HG03469 (cell line): ENCODE data around the gene LIMS1.
"Not testable (repeated sequence)": the region's sequence is repeated elsewhere in the genome, so short reads cannot be mapped to it uniquely, and the experiment has no call there.

ENCODE experiments used
- ATAC-seq: cut with Tn5 transposase; IDR thresholded peaks from one replicate; pipeline ENCODE4 v1.9.1; 2021; ENCODE audit warnings: mild to moderate bottlenecking, moderate library complexity, moderate number of reproducible peaks; ENCODE audit not compliant: unreplicated experiment

The LIMS1 gene, protein sequence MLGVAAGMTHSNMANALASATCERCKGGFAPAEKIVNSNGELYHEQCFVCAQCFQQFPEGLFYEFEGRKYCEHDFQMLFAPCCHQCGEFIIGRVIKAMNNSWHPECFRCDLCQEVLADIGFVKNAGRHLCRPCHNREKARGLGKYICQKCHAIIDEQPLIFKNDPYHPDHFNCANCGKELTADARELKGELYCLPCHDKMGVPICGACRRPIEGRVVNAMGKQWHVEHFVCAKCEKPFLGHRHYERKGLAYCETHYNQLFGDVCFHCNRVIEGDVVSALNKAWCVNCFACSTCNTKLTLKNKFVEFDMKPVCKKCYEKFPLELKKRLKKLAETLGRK

DNA sequence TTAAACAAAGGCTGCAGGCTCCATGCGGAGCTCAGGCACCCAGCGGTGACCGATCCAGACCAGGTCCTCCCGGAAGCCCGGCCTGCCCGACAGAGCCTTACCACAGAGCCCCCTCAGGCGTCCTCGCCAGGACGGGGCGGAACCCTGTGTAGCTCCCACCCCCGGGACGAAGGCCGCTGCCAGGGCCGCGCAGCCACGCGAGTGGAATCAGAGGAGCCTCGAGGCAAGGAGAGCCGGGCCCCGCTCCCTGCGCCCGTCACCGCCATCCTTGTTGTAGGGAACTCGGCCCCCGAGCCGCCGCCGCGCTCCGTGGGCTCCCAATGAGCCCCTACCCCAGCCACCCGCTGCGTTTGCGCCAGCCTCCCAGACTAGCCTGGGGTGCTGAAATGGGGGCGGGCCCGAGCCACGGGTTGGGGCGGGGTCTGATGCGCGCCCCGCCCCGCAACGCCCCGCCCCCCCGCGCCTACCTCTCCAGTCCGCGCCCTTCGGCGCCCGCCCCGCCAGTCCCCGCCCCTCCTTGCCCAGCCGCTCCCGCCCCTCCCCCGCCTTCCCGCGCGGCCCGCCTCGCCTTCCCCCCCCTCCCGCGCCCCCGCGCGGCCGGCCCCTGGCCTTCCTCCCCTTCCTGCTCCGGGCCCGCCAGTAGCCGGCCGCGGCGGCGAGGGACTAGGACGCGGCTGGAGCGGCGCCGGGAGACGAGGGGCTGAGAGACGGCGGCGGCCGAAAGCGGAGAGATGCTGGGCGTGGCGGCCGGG lies at the start of gene LIMS1:
LIMS1 (plus strand) TSS at position 639 of the 752 bp plus-strand sequence; CDS start at position 732, 93 bp downstream.
- ATAC-seq: peak; percentile 82

DNA sequence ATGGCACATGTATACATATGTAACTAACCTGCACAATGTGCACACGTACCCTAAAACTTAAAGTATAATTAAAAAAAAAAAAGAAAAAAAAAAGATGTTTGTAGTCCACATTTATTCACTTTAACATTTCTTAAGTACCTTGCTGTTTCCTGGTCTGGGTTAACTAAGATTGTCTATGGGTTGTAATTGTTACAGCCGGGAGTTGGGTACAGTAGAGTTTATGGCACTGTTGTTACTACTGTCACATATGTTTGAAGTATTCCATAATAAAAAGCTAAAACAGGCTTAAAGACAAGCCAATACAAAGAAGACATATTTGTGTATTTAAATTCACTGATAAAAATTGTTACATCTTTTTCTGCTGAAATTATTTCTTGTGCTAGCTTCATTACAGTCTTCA lies 49.0 kb upstream of the LIMS1 start:
- ATAC-seq: no peak

DNA sequence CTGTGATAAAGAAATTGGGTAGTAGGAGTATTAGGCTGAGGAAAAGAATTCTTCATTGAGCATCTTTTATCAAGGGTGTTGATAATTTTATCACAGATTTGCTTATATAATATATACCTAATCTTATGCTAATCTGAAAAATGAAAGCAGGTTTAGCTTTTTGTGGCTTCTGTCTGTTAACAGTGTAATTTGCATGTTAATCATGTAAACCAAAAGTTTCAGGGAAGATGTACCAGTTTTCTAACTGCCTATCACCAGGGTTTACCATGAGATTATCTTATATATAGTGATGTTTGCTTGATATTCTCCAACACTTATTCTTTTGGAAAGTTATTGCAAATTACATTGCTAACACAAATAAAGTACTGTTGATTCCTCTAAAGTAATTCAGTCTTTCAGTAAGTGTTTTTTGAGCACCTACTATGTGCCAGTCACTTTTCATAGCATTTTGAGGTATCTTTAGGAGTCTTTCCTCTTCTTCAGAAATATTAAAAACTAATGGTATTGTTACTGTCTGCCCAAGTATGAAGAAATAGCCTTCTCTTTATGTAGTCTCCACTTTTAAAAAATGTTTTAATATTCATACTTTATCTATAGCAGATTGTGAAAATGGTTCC lies 43.7 kb upstream of the LIMS1 start:
- no peak for ATAC-seq

DNA sequence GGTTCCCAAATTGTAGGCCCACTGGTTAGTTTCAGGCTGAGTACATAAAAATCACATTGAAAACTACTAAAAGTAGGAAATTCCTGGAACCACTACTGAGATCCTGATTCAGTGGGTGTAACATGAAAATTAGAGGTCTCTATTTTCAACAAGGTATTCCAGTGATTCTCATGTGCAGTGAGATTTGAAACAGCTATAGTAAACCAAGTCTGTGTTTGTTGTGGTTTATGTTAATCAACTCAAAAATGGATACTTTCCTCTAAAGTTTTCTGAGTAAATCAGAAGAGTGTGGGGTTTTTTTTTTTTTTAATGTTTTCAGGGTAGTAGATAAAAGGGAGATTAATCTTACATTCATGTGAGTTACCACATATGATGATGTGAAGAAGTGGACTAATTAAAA lies 42.4 kb upstream of the LIMS1 start:
- ATAC-seq: no peak

DNA sequence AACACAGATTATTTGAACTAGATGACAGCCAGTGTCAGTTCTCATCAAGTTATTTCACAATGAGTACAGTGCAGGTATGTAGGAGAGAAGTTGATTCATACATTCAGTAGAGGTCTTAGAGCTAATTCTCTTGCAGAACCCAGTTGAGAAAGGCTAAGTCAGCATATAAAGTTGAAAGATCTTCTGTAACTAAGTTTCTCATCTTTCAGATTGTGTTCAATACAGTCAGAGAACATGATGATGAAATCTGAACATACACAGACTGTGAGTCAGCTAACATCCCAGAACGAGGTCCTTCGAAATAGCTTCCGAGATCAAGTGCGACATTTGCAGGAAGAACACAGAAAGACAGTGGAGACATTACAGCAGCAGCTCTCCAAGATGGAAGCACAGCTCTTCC lies 41.9 kb upstream of the LIMS1 start:
- no peak for ATAC-seq

DNA sequence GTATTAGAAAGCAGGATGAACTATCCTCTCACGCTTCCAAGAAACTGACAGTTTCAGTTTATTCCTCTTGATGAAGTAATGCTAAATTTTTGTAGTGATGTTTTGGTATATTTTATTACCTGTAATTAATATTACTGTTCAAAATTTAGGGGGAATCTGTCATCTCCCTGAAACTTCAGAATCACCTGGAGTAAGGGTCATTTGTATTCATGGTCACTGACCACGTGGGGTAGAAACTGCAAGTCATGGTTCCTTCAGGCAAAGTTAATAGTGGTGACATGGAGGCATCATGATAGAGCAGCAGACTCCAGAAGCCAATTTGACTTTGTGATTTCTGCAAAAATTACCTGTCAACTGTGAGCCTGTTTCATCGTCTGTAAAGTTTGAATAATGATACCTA lies 38.1 kb upstream of the LIMS1 start:
- ATAC-seq: not testable (repeated sequence)

DNA sequence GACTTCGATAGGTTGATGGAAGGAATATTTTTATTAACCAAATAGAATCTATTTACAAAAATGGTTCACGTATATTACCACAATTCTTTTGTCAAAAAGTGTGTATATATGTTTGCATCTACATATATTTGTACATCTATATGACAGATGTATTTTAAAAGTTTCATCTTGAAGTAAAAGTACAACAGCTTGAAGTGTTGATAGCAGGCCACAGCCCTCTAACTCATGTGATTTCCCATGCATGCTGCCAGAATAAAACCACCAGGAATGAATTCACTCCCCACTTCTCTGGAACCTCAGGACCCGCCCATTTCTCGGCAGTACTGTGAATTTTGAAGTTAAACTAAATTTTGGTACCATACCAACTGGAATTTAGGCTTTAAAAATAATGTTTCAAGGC lies 26.6 kb upstream of the LIMS1 start:
- ATAC-seq: not testable (repeated sequence)

DNA sequence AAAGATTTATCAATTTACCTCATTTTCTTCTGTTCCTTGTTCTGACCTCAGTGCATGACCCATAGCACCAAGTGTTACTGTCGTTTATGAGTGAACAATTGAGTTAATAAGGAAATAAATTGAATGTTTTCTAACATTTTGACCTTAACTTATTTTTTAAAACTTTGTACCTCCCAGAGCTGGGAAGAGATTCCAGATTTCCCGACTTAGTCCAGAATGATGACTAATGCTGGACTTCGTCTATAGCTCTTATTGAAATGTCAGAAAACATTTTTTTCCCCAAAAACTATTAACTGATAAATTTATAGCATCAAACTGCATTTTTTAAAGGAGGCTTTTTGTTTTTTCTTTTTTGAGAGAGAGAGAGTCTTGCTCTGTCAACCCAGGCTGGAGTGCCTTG lies 21.8 kb upstream of the LIMS1 start:
- not testable (repeated sequence) for ATAC-seq

DNA sequence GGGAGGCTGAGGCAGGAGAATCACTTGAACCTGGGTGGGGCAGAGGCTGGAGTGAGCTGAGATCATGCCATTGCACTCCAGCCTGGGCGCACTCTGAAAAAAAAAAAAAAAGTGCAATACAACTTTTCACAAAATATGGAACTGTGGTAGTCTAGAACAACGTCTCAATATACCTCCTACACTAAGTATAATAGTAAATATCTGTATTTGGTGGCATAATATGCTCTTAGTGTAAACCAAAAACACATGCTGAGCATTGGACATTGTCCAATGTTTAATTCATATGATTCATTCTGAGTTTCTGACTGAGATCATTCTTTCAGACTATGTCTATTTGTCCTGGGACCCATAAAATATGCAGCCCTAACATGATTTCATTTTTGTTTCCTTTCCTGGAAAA lies 19.8 kb upstream of the LIMS1 start:
- not testable (repeated sequence) for ATAC-seq

DNA sequence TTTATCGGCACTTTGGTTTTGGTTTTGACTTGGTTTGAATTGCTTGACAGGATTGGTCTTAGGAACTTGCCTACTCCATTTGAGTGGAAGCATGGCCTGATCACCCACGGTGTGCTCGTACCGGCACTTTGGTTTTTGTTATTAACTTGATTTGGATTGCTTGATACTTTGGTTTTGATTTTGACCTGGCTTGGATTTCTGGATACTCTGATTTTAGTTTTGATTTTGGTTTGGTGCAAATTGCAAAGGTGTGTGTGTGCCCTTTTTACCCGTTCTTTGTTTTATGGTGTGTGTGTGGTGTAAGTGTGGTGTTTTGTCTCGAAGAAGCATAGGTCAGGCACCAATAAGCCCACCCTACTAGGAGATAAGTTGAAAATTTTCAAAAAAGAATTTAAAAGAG lies 9.6 kb upstream of the LIMS1 start:
- not testable (repeated sequence) for ATAC-seq

DNA sequence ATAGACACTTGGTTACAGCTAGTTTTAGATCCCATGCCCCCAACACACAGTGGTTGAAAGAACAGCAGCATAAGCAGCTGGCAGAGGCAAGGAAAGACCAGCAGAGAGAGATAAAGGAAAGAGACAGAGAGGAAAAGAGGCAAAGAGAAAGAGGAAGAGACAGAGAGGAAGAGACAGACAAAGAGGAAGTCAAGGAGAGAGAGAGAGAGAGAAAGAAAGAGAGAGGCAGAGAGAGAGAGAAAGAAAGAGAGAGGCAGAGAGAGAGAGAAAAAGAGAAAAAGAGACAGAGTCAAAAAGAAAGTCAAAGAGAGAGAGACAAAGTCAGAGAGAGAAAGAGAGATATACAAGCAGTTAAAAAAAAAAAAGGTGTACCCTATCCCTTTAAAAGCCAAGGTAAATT lies 9.0 kb upstream of the LIMS1 start:
- ATAC-seq: not testable (repeated sequence)

DNA sequence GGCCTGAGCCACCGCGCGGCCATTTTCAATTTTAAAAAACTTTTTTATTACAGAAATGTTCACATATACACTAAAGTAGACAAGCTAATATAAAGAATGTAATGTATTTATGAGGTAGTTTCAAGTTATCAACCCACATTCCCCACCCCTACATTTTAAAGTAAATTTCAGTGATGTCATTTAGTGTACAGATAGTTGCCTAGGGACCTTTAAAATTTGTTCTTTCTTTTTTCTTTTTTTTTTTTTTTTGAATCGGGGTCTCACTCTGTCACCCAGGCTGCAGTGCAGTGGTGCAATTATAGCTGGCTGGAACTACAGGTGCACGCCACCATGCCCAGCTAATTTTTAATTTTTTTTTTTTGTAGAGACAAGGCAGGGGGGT lies 2.6 kb upstream of the LIMS1 start:
- ATAC-seq: no peak

DNA sequence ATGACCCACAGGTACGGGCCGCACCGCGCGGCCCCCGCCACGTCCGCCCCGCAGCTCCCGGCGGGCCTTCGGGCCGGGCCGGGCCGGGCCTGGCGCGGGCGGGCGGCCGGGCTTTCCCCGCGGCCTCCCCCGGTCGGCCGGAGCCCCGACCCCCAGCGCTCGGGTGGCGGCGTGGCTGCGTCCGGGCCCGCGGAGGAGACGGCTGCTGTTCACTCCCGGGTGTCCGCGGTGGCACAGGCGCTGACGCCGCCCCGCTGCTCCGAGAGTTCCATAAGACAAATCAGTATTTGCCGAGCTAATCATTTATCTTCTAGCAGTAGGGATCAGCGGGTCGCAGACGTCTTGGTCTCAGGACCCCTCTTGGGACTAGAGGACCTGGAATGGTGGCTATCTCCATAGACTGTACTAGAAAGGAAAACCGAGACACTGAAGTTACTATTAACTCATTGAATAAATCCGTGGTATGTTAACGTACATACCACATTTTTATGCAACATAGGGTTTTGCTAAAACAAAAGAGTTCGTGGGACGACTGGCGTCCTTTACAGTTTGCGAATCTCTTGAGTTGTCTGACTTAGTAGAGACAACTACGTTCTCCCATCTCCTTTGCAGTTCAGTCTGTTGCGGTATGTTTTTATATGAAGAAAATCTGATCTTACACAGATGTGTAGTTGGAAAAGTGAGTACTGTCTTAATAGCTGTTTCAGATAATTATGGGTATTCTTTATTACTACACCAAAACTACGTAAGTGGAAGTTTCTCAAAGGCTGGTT lies 500 bp downstream of the LIMS1 start:
- peak; percentile 13 for ATAC-seq

DNA sequence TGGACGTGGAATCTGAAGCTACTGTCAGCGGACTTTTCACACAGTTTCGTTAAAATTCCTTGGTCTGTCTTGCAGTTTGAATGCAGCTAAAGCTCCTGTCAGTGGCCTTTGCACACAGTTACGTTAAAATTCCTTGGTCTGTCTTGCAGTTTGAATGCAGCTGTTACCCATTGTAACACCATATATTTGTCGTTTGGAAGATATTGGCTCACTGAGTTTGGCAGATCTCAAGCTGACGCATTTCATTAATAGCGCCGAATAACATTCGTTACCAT lies 1.0 kb downstream of the LIMS1 start:
- ATAC-seq: no peak

DNA sequence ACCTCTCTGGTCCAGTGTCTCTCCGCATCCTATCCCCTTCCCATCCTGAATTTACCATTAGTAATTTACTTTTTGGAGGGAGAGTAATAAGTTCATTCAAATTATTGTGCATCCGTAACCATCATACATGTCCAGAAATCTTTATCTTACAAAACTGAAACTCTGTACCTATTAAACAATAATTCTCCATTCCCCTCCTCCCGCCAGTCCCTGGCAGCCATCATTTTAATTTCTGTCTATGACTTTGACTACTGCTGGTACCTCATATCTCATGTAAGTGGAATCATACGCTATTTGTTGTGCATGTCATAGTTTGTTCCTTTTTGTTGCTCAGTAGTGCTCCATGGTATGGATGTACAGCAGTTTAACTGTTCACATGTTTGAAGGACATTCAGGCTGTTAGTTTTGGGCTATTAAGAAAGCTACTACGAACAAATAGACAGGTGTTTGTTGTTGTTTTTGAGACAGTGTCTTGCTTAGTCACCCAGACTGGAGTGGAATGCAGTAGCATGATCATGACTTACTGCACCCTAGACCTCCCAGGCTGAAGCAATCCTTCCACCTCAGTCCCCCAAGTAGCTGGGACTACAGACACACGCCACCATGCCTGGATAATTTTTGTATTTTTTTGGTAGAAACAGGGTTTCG lies 2.0 kb downstream of the LIMS1 start:
- ATAC-seq: no peak

DNA sequence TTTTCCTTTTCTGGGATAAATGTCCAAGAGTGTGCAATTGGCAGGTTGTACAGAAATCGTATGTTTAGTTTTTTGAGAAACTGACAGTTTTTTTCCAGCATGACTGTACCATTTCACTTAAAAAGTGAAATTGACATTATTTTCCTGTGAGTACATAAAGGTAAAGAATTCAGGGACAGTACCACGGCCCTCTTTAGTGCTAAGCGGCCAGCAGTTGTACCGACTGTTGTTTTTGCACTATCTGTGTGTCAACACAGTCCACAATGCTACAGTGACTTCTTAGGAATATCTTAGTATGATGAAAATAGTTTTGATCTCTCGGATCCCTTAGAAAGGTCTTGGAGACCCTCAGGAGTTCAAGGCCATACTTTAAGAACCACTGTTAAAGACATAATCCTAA lies 2.6 kb downstream of the LIMS1 start:
- ATAC-seq: no peak

DNA sequence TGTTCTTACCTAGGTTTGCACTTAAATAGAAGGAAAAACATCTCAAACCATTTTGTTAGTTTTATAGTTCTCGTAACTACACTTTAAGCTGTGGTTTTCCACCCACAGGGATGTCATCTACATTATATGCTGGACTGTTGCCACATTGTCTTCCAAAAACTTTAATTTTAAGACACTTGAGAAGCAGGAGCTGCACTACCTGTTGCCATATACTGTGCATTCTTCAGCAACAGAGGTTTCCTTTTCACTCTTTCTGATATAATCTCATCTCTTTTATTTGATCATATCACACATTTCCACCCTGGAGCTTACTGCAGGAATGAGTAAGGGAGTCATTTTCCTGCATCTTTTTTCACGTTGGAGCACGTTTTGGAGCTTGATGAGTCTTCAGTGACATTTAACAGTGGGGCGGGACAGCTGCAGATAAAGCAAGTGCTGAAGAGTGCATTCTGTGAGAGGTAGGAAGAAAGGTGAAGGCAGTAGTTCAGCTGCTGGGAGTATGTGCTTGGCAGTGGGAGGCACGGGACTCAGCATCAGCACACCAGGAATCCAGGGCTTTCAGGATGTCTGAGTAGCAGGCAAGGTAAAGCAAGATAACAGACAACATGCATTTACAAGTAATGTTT lies 3.8 kb downstream of the LIMS1 start:
- ATAC-seq: no peak

DNA sequence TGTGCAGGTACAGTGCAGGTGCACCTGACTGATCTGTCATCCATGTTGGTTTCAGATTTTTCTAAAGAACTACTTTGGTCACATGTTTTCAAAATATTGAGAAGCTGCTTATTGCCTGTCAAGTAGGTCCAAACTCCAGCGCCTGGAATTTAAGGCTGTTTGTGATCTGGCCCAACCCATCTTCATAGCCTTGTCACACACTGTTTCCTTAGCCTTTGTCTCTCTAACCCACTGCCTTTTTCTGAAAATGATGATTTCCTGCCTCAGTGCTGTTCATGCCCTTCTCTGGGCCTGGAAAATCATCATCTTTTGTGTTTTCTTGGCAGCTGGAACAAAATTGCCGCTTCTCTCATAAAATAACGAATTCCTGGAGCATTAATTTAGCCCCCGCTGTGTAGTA lies 7.2 kb downstream of the LIMS1 start:
- ATAC-seq: no peak

DNA sequence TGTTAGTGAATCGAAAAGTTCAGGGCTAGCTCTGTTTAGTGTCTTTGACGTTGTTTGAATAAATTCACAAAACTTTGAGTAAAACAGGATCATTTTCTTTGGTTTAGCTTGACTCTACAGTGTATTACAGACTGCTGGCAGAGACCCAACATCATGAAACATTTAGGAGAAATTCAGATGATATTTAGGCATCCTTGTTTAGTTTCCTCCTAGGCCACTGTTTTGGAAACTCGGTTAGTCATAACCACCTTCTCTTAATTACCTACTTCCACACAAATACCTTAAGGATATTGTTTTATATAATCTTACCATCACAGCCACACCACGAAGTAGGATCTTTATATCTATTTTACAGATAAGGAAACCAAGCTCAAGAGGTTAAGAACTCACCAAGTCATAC lies 7.8 kb downstream of the LIMS1 start:
- no peak for ATAC-seq

DNA sequence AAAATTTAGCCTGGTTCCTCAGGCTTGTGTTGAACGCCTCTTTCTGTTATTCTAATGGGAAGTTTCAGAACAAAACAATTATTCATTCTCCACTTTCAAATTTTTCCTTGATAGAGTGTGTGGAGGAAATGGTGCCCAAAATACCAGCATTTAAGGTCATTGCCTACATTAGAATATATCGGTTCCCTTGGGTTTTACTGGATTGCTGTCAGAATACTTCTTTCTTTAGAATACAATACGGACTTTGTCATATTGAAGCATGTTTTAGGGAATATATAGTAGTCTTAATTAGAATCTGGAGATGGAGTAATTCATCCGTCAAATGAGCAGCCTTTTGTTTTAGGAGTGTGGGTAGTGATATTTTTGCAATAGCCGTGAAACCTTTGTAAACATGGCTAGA lies 13.3 kb downstream of the LIMS1 start:
- ATAC-seq: no peak
